MV-4-11 (cell line): ENCODE results near the gene TSPAN19.
"Not testable (repeated sequence)": the region's sequence is repeated elsewhere in the genome, so short reads cannot be mapped to it uniquely, and the experiment has no call there.

Experiments
- DNase-seq: peaks from one replicate; lab custom pipeline; 2025; lab: John Stamatoyannopoulos, UW

TSPAN19 gene

DNA sequence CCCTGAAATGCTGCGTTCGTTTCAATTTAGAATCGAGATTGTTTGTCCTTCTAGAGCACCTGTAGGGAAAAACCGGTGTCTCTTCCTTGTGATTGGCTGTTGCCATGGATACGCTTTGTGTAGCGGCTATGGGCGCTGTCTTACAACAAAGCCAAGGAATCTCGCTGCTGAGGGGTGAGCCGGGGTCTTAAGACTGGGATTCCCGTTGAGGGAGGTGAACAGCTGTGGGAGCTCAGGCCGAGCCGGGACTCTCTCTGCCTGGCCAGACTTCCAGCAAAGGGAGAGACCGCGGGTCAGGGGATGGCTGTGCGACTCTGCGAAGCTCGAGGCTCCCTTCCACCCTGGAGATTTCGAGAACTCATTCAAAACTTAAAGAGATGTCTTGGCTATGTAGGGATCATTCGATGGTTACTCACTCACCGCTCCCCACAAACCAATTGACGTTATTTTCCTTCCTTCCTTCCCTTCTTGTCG lies at the start of gene TSPAN19, which contains the start of gene LRRIQ1:
TSPAN19 (minus strand) TSS at position 44 of the 474 bp plus-strand sequence. CDS start 6,331 bp downstream, outside the sequence.
LRRIQ1 (plus strand) TSS at position 118 of the 474 bp plus-strand sequence. CDS start 1,826 bp downstream, outside the sequence.
- DNase-seq: no peak

DNA sequence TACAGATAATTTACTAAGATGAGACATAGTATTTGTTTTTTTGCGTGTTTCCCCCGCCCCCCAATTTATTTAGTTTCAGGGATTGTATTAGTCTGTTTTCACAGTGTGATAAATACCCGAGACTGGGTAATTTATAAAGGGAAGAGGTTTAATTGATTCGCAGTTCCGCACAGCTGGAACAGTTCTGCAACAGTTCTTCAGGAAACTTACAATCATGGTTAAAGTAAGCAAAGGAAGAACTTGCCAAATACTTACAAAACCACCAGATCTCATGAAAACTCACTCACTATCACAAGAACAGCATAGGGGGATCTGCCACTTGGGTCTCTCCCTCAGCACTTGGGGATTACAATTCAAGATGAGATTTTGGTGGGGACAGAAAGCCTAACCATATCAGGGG lies 49.0 kb upstream of the TSPAN19 start:
- no peak for DNase-seq

DNA sequence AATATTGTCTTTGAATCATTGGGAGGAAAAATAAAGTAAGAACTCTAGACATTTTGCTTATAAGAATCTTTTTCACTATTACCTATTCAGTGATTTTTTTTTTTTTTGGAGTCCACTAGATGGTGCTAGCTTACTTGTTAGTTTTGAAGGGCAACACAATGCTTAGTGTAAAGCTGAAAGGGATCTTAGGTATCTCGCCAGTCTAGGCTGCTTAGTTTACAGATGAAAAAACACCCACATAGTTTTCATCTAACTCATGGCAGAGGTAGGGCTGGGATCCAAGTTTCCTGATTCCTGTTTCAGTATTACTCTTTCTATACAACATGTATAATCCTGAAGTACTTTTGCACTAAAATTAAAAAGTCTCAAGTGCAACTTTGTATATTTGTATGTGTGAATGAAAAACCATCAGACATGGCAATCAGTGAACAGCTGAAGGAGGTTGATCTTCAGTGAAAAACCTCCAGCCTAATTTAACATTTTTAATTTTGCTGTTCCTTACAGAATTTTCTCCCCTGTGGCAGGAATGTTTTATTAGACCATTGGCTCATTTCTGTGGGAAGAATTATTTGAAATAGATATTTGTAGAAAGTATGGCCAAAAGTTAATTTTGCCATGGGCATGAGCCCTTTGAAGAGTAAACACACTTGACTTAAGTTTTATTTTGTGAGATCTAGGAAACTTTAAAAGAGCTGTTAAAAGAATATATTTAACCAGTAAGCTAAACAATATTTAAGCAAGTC lies 40.8 kb upstream of the TSPAN19 start:
- peak; percentile 35 for DNase-seq

DNA sequence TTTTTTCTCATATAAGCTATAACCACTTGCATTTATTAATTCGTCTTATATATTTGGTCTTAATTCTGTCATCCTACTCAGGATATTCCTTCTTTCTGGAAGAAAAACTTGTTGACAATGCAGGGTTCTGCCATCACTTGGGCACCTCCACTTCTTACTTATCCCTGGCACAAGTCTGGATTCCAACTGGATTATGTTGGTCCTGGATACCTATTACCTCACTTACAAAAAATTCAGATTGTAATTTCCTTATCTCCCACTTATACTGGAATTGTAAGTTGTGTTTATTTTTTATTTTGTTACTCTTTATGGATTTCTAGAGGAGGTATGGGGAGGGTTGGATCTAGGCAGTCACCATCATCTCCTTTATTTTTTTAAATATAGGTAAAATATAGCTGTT lies 36.7 kb upstream of the TSPAN19 start:
- no peak for DNase-seq

DNA sequence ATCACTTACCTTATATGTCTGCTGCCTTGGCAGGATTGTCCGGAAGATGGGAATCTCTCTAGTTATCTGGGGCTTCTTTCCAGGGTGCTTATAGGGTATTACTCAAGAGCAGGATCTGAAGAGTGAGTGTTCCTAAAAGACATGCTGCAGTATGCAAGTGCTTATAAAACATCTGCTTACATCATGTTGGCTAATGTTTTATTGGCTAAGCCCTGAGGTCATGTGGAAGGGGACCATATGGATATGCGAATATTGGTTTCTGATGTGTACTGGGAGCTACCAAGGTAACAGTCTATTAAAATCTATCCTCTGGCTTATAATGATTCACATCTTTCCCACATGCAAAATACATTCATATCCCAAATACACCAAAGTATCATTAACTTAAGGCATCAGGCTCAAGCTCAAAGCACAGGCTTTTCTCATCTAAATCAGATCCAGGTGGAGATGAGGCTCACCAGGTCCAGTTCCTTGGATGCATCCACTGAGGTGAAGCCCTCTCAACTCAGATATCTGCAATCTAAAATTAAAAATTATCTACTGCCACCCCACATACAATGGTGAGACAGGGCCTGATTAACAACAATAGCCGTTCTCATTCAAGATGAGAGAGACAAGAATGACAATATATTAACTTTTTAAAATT lies 29.9 kb upstream of the TSPAN19 start:
- no peak for DNase-seq

DNA sequence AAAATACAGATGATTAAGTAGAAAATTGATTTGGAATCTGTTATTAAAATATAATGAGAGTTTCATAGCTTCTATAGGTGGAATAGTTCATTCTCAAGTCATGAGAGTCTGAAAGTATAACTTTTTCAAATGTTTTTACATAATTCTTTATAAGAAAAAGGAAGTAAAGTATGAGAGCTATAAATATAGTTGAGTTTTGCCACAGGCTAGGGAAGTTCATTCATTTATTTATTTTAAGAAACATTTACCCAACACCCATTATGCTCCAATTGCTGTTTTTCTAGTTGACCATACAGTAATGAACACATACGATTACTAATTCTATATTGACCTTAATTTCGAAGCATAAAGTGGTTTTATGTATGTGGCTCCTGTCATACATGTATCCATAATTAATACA lies 24.8 kb upstream of the TSPAN19 start:
- DNase-seq: peak; percentile 64

DNA sequence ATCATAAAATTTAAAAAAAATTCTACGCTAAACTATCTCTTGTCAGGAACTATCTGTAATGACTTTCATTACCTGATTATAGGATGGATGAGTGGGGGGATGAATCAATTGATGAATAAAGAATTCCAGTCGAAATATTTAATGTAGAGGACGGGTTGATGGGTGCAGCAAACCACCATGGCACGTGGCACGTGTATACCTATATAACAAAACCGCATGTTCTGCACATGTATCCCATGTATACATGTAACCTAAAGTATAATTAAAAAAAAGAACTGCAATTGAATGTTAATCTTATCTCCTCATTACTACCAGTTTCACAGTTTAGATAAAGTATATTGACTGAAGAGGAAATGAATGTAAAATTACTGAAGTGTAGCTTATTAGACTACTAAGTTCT lies 23.5 kb upstream of the TSPAN19 start:
- DNase-seq: no peak

DNA sequence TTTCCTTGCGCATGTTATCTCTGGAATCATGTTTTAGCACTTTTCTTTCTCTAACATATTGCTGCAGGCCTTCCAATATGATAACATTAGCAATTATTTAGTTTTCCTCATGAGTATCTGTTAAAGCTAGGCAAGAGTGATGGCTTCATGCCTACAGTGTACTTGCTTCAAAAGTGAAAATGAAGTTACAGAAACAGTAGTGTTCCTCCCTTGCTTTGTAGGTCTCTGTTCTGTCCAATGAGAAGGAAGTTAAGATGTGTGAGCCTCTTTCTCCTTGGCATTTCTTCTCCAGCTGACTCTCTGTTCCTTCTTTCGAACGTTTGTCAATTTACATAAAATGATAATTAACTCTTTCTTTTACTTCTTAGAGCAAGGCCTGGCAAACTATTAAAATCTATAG lies 22.3 kb upstream of the TSPAN19 start:
- DNase-seq: peak; percentile 71

DNA sequence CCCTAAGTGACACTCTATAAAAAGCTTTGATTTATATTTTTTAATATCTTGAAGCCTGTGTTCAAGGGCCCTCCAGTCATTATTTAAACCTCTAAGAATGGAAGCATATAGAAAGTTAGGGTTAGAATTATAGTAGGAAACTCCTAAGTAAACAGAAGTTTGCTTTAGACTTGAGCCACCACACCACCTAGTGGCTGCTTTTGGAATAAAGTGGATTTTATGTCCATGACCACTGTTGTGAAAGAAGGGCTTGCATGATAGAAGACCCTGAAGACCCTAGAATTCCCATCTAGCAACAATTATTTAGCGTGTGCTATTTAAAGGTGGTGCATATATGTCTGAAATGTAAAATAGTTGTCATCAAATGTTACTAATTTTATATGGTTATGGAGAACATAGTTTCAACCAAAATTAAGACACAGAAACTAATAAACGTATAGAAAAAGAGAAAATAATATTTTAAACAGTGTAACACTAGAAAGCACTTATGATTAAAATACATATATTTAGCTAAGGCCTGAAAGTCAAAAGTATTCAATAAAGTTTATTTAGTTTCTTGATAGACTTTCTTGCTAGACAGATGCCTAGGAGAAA lies 21.4 kb upstream of the TSPAN19 start:
- peak; percentile 46 for DNase-seq

DNA sequence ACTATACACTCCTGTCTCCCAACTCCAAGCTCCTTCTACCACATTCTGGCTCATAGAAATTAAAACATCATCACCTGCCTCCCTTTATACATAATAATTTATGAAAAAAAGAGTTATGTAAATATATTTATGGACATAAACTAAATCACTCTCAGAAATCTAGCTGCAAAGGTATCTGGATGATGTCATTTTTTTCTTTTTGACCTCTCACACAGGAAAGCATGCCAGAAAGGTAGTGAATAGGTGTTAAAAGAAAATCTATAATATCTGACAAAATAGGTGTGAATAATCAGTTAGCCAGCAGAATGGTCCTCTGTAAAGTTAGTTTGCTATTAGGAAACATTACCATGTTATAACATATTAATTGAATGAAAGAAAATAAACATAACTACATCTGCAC lies 7.8 kb upstream of the TSPAN19 start:
- no peak for DNase-seq

DNA sequence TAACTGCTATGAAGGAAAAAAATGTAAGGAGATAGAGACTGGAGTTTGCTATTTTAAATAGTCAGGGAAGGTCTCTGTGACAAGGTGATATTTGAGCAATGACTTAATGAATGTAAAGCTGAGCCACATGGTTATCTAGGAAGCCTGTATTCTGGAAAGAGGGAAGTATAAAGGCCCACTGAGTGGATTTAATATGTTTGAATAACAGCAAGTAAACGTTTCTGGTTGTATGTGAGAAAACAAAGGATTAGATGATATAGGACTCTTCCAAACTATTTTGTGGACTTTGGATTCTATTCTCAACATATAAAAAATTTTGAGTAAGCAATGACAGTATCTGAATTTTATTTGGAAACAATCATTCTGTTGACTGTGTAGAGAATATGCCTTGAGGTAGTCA lies 5.3 kb upstream of the TSPAN19 start:
- no peak for DNase-seq

DNA sequence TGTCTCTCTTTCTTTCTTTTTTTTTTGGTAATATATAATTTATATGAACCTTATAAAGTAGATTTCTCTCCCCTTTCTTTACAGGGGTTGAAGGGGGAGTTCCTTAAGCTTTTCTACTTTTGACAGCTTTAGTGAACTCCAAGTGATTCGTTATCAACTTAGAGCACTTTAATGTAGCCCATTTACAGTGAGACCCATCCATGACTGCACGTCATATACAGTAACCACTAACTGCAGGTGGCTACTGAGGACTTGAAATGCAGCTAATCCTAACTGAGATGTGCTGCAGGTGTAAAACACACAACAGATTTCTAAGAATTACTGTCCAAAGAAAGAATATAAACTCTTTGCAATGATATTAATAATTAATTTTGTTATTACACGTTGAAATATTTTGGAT lies 656 bp upstream of the TSPAN19 start:
- no peak for DNase-seq

DNA sequence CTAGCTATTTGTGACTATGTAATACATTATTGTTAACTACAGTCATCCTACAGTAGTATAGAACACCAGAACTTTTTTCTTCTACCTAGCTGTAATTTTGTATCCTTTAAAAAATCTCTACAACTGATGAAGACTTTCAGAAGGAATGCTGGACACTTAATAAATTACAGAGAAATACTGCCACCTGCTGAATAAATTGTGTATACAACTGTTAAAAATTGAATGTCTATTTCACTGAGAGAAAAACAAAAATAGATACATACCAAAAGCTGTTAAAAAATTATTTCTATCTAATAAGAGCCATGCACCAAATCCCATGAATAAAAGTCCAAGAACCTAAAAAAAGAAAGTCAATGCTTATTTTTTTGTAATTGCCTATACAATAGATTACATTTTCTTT lies 6.6 kb downstream of the TSPAN19 start:
- no peak for DNase-seq

DNA sequence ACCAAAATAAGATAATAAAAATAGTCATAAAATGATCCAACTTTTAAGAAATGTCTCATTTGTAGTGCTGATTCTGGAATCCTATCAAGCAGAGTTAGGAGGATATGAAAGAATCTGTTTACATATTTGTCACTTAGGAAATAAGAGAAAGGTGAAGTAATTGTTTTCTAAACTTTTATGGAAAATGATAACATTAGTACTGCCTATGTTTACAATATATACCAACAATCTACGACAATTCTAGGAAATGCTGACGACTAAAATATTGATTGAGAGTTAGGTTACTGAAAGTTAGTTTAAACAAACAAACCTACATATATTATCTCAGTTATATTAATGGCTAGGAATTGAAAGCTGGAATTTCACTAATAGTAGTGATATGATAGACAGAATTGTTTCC lies 18.0 kb downstream of the TSPAN19 start:
- no peak for DNase-seq

DNA sequence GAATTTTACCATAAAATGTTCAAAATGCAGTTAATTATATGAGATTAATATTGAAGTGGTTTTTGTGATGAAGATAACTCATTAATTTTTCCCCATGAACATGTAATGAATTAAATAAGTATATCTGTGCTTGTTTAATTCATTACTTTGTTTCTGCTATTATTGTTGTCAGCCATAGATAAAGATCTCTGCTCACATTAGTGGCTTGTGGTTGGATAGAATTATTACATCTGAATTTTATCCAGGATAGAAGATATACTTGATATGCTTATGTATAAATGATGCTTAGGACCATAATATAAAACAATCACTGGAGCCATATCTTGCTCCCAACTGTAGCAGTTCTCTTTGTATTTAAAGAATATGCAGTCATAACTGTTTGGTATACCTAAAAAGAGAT lies 18.5 kb downstream of the TSPAN19 start:
- no peak for DNase-seq

DNA sequence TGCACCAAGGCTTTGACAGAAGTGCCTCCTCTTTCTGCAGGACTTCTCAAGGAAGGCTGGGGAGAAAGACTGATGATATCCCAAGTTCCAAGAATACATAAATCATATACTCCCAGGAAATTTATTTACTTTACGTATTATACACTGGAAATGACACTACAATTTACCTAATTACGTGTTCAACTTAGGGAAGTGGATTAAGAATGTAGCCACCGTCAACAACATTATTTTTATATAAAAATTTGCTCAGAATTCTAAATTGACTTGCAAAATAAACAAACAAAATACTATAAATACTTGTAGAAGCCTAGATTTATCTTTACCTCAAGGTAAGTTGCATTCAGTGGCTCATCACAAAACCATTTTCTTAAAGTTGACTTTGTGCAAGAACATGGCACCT lies 18.9 kb downstream of the TSPAN19 start:
- DNase-seq: no peak

DNA sequence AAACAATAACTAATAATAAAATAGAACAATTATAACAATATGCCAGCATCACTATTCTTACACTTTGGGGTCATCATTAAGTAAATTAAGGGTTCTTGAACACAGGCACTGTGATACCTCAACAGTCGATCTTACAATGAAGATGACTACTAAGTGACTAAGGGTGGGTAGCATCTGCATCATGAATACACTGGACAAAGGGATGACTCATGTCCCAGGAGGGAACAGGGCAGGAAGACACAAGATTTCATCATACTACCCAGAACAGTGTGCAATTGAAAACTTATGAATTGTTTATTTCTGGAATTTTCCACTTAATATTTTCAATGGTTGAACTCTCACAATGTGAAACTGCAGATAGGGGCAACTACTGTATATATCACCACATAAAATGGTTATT lies 19.7 kb downstream of the TSPAN19 start:
- peak; percentile 41 for DNase-seq

DNA sequence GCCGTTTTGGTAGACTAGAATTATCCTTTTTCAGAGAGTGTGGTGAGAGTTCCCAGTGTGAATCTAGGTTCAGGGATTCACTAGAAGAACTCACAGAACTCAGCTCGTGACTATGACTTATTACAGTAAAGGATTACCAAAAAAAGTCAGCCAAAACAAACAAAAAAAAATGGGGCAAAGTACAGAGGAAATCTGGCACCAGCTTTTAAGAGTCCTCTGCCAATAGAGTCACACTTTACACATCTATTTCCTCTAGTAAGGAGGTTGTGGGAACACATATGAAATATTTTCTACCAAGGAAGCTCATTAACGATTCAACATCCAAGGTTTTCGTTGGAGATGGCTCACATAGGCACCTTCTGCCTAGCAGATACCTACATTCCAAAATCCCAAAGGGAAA lies 28.2 kb downstream of the TSPAN19 start:
- no peak for DNase-seq

DNA sequence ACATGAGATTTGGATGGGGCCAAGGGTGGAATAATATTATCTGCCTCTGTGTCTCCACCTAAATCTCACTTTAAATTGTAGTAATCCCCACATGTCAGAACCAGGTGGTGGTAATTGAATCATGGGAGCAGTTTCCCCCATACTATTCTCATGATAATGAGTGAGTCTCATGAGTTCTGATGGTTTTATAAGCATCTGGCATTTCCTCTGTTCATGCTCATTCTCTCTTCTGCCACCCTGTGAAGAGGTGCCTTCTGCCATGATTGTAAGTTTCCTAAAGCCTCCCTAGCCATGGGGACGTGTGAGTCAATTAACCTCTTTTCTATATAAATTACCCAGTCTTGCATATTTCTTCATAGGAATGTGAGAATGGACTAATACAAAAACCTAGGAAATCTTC lies 29.9 kb downstream of the TSPAN19 start:
- DNase-seq: no peak

DNA sequence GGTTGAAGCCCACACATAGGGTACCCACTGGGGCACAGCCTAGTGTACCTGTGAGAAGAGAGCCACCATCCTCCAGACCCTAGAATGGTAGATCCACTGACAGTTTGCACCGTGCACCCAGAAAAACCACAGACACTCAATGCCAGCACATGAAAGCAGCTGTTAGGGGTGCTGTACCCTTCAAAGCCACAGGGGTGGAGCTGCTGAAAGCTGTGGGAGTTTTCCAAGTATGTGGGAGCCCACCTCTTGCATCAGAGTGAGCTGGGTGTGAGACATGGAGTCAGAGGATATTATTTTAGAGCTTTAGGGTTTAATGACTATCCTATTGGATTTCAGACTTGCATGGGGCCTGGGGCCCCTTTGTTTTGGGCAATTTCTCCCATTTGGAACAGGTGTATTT lies 30.5 kb downstream of the TSPAN19 start:
- DNase-seq: no peak

DNA sequence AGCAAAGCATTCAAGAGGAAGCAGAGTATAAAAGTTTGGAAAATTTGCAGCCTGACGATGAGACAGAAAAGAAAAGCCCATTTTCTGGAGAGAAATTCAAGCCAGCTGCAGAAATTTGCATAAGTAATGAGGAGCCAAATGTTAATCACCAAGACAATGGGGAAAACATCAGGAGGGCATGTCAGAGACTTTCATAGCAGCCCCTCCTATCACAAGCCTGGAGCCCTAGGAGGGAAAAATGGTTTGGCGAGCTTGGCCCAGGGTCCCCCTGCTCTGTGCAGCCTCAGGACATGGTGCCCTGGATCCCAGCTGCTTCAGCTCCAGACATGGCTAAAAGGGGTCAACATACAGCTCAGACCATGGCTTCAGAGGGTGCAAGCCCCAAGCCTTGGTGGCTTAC lies 31.0 kb downstream of the TSPAN19 start:
- DNase-seq: not testable (repeated sequence)

DNA sequence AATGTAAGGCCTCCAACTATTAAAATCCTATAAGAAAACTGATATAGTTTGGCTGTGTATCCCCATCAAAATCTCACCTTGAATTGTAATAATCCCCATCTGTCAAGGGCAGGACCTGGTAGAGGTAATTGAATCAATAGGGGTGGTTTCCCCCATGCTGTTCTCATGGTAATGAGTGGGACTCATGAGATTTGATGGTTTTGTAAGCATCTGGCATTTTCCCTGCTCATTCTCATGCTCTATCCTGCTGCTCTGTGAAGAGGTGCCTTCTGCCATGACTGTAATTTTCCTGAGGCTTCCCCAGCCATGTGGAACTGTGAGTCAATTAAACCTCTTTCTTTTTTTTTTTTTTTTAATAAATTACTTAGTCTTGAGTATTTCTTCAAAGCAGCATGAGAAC lies 31.9 kb downstream of the TSPAN19 start:
- no peak for DNase-seq

DNA sequence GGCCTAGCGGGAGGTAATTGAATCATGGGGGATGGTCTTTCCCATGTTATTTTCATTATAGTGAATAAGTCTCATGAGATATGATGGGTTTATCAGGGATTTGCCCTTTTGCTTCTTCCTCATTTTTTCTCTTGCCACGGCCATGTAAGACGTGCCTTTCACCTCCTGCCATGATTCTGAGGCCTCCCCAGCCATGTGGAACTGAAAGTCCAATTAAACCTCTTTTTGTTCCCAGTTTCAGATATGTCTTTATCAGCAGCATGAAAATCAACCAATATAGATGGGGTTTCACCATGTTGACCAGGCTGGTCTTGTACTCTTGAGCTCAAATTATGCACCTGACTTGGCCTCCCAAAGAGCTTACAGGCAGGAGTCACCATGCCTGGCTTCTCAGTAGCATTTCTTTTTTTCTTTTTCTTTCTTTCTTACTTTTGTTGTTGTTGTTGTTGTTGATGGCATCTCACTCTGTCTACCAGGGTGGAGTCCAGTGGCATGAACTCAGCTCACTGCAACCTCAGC lies 33.2 kb downstream of the TSPAN19 start:
- no peak for DNase-seq
